K562 (cell line): ENCODE measurements around the gene LYPD5. TPM values are rescaled to one million over a fixed set of nuclear protein-coding genes. Genes with fewer than 3 reads are reported as not detected.

Experiments used
- BCOR ChIP-seq: fragments of 450-650 bp; IDR thresholded peaks from 2 replicates; pipeline ENCODE4 v1.6.1; 2016
- BRF1 ChIP-seq: IDR thresholded peaks from 3 replicates; pipeline ENCODE4 v1.6.1; 2011; ENCODE audit warnings: borderline replicate concordance, mild to moderate bottlenecking; ENCODE audit not compliant: insufficient read length; ENCODE audit errors: extremely low read depth
- CAMTA2 ChIP-seq: fragments of 250-450 bp; sonication (Bioruptor Pico); conservative IDR thresholded peaks from 2 replicates; pipeline ENCODE4 v1.5.1; 2022
- EP400 ChIP-seq: fragments of 450-650 bp; IDR thresholded peaks from 2 replicates; pipeline ENCODE4 v1.6.1; 2017; ENCODE audit warnings: antibody characterized with exemption, mild to moderate bottlenecking, moderate library complexity
- ERF ChIP-seq: fragments of 450-650 bp; formaldehyde crosslinking; IDR thresholded peaks from 2 replicates; pipeline ENCODE4 v1.4.0; 2020; ENCODE audit warnings: mild to moderate bottlenecking, mixed read lengths
- FOXA1 ChIP-seq: fragments of 450-650 bp; IDR thresholded peaks from 2 replicates; pipeline ENCODE4 v1.6.1; 2016; ENCODE audit warnings: mild to moderate bottlenecking, borderline replicate concordance
- FOXJ2 ChIP-seq: fragments of 200-800 bp; sonication (Bioruptor generic); IDR thresholded peaks from 2 replicates; pipeline ENCODE4 v1.6.1; 2016; ENCODE audit warnings: missing genetic modification characterization, missing compliant biosample characterization
- GATAD2A ChIP-seq: fragments of 450-650 bp; IDR thresholded peaks from 2 replicates; pipeline ENCODE4 v1.6.1; 2017
- GTF3C2 ChIP-seq: IDR thresholded peaks from 3 replicates; pipeline ENCODE4 v1.6.1; 2011; ENCODE audit warnings: borderline replicate concordance, mild to moderate bottlenecking, moderate library complexity; ENCODE audit not compliant: insufficient read length; ENCODE audit errors: extremely low read depth
- HNRNPLL ChIP-seq: fragments of 200-400 bp; formaldehyde crosslinking; IDR thresholded peaks from 2 replicates; pipeline ENCODE4 v1.6.1; 2017; ENCODE audit warnings: low read length, low read depth, mild to moderate bottlenecking; ENCODE audit not compliant: poor library complexity, severe bottlenecking
- KDM5B ChIP-seq: fragments of 200-600 bp; sonication (generic); IDR thresholded peaks from 2 replicates; pipeline ENCODE4 v1.6.1; 2012; ENCODE audit warnings: low read depth, mild to moderate bottlenecking, moderate library complexity, low read length, control low read depth, inconsistent platforms; ENCODE audit not compliant: insufficient replicate concordance
- NUFIP1 ChIP-seq: fragments of 450-650 bp; IDR thresholded peaks from 2 replicates; pipeline ENCODE4 v1.6.1; 2018; ENCODE audit not compliant: partially characterized antibody
- PHTF2 ChIP-seq: fragments of 250-450 bp; sonication (Bioruptor Pico); IDR thresholded peaks from 2 replicates; pipeline ENCODE4 v1.5.0; 2021; ENCODE audit warnings: mild to moderate bottlenecking
- POLR2AphosphoS5 ChIP-seq: IDR thresholded peaks from 2 replicates; pipeline ENCODE4 v1.6.1; 2011; ENCODE audit warnings: mild to moderate bottlenecking, low read depth, low read length, moderate library complexity; ENCODE audit not compliant: control insufficient read depth, insufficient read depth
- SAFB ChIP-seq: fragments of 200-400 bp; formaldehyde crosslinking; IDR thresholded peaks from 2 replicates; pipeline ENCODE4 v1.6.1; 2017; ENCODE audit warnings: low read depth, low read length, borderline replicate concordance
- SMAD1 ChIP-seq: fragments of 150-350 bp; IDR thresholded peaks from 2 replicates; pipeline ENCODE4 v1.6.1; 2014; ENCODE audit warnings: low read length, low read depth; ENCODE audit not compliant: partially characterized antibody
- TARDBP ChIP-seq: fragments of 450-650 bp; IDR thresholded peaks from 2 replicates; pipeline ENCODE4 v1.6.1; 2016
- TEAD1 ChIP-seq, 2 experiments: fragments of 450-650 bp in 1 of 2; sonication (generic) in 1 of 2; formaldehyde crosslinking; IDR thresholded peaks; 2 replicates each; pipeline versions ENCODE4 v1.4.0 to v1.8.0; 2020 to 2022; ENCODE audit warnings: mild to moderate bottlenecking in 2 of 2, missing genetic modification reagents in 1 of 2
- THAP12 ChIP-seq: fragments of 250-450 bp; sonication (Bioruptor Pico); IDR thresholded peaks from 2 replicates; pipeline ENCODE4 v1.9.0; 2021; ENCODE audit warnings: mild to moderate bottlenecking, inconsistent platforms
- U2AF1 ChIP-seq: fragments of 200-400 bp; formaldehyde crosslinking; optimal IDR thresholded peaks from 2 replicates; pipeline ENCODE3; 2017; ENCODE audit warnings: mild to moderate bottlenecking, low read depth, low read length, moderate library complexity
- ZBTB7A ChIP-seq: IDR thresholded peaks from 2 replicates; pipeline ENCODE4 v1.6.1; 2011; ENCODE audit warnings: low read depth, mild to moderate bottlenecking, low read length, moderate library complexity, borderline replicate concordance; ENCODE audit not compliant: control insufficient read depth
- ZFP36 ChIP-seq: fragments of 150-350 bp; IDR thresholded peaks from 2 replicates; pipeline ENCODE4 v1.6.1; 2018; ENCODE audit warnings: low read length, low read depth; ENCODE audit not compliant: partially characterized antibody
- ZKSCAN1 ChIP-seq: fragments of 150-350 bp; IDR thresholded peaks from 2 replicates; pipeline ENCODE4 v1.6.1; 2016; ENCODE audit warnings: low read depth, low read length
- ZNF175 ChIP-seq: fragments of 200-800 bp; sonication (Bioruptor generic); IDR thresholded peaks from 2 replicates; pipeline ENCODE4 v1.6.1; 2016; ENCODE audit warnings: low read depth, mild to moderate bottlenecking, missing genetic modification characterization, missing compliant biosample characterization
- polyA plus RNA-seq, 8 experiments: library from polyadenylated mRNA; depleted of rRNA in 4 of 8; stranded (reverse) in 5 of 8; unstranded in 3 of 8; fragments of >200 nt; fragmentation: Nextera tagmentation in 2 of 8; fragmentation: Illumina TruSeq in 1 of 8; extraction: Ambion mirVana in 2 of 8; extraction: Trizol in 1 of 8; gene quantifications; 2 replicates each; pipeline versions ENCODE4 v1.2.1 to v1.2.3, GENCODE V29; 2011 to 2014; ENCODE audit warnings: inconsistent platforms in 1 of 8, missing spikeins in 1 of 8
- total RNA-seq, 7 experiments: library from RNA; depleted of rRNA in 6 of 7; stranded (reverse); fragments of >200 nt in 6 of 7; fragmentation: Illumina TruSeq in 2 of 7; extraction: Trizol in 2 of 7; gene quantifications; 2 replicates each; pipeline versions ENCODE4 v1.2.1 to v1.2.3, GENCODE V29; 2011 to 2021; ENCODE audit warnings: low replicate concordance in 1 of 7

Gene LYPD5
- total and polyA plus RNA-seq, 9 of the 15 experiments (the other 6 are each of a cell fraction or from before 2014, with no cell fraction given), result 0.03 to 0.22 (median 0.10) TPM; not detected in 3

GRCh38 chr19:43774103-43774939 is 27.9 kb downstream of the LYPD5 start (continued):
- peak; percentile 61 for TF ChIP-seq HNRNPLL
- peak; percentile 88 for TF ChIP-seq EP400
- TF ChIP-seq PHTF2, result no peak
- 0 out of 2 replicates have a peak, but pooled peaks have one; percentile 63 for TF ChIP-seq ERF (CRISPR knock-in tag)
- TF ChIP-seq GATAD2A, result peak; percentile 98
- TF ChIP-seq KDM5B, result peak; percentile 24
- TF ChIP-seq THAP12, result peak; percentile 83
- TF ChIP-seq NUFIP1, result peak; percentile 89
- no peak for TF ChIP-seq ZFP36
- TF ChIP-seq ZBTB7A, result peak; percentile 92
- peak; percentile 81 for TF ChIP-seq TARDBP
- peak; percentile 33 for TF ChIP-seq SMAD1
- TF ChIP-seq TEAD1 (CRISPR knock-in tag; IDR thresholded peaks at IDR 0.05), result peak; percentile 14 to 97; a peak in 2 of 4 replicates
- TF ChIP-seq ZKSCAN1, result peak; percentile 77
- TF ChIP-seq FOXJ2 (tag), result peak; percentile 78
- 0 out of 2 replicates have a peak, but pooled peaks have one; percentile 37 for TF ChIP-seq SAFB
- peak; percentile 98 for TF ChIP-seq POLR2AphosphoS5
- peak; percentile 83; the same call in 1 of the 2 replicates for TF ChIP-seq CAMTA2 (CRISPR knock-in tag)
- no peak for TF ChIP-seq BRF1
- TF ChIP-seq ZNF175, result peak; percentile 89
- no peak for TF ChIP-seq GTF3C2
- peak; percentile 96 for TF ChIP-seq BCOR
- peak; percentile 94 for TF ChIP-seq U2AF1
- TF ChIP-seq FOXA1, result no peak
